Calu3 (cell line): ENCODE data around the gene MIB1. TPM values are rescaled to one million over a fixed set of nuclear protein-coding genes. Genes with fewer than 3 reads are reported as not detected.
"Not testable (repeated sequence)": the region's sequence is repeated elsewhere in the genome, so short reads cannot be mapped to it uniquely, and the experiment has no call there.

Experiments
- BruUV-seq: library from RNA; stranded (reverse); fragments of 400-500 nt; replicated peaks from 2 replicates; lab custom pipeline; 2021; lab: Mats Ljungman, UMichigan
- CTCF ChIA-PET: fragments of 300-600 bp; sonication (Branson Sonifier 250); formaldehyde crosslinking; loops from one replicate; lab custom pipeline; 2022; ENCODE audit warnings: antibody characterized with exemption; lab: Charles Lee
- DNase-seq: peaks from one replicate; pipeline ENCODE4 v3.0.0; 2022
- H3K27ac Mint-ChIP-seq: one replicate; pipeline ENCODE4 v1.8.0; 2022; ENCODE audit warnings: mixed read lengths; ENCODE audit not compliant: unreplicated experiment
- H3K27me3 Mint-ChIP-seq: one replicate; pipeline ENCODE4 v1.8.0; 2022; ENCODE audit warnings: mixed read lengths; ENCODE audit not compliant: unreplicated experiment
- H3K36me3 Mint-ChIP-seq: one replicate; pipeline ENCODE4 v1.8.0; 2022; ENCODE audit warnings: mild to moderate bottlenecking, moderate library complexity, mixed read lengths; ENCODE audit not compliant: insufficient read depth, unreplicated experiment
- H3K4me1 Mint-ChIP-seq: one replicate; pipeline ENCODE4 v1.8.0; 2022; ENCODE audit warnings: mild to moderate bottlenecking, low read depth, mixed read lengths; ENCODE audit not compliant: unreplicated experiment
- H3K4me3 Mint-ChIP-seq: one replicate; pipeline ENCODE4 v1.8.0; 2022; ENCODE audit warnings: mild to moderate bottlenecking, low read depth, moderate library complexity, mixed read lengths; ENCODE audit not compliant: unreplicated experiment
- H3K9me3 Mint-ChIP-seq: one replicate; pipeline ENCODE4 v1.8.0; 2022; ENCODE audit warnings: low read depth, mixed read lengths; ENCODE audit not compliant: unreplicated experiment
- intact Hi-C: fragments of 100-400 bp; cut with micrococcal nuclease; formaldehyde crosslinking; loops from one replicate; pipeline ENCODE4 v1.10.0; 2022; ENCODE audit not compliant: unreplicated experiment
- total RNA-seq: library from RNA; stranded (reverse); gene quantifications from 2 replicates; pipeline ENCODE4 v1.2.3, GENCODE V29; 2022
- TF ChIP-seq, protein P1 (sequence below): fragments of 200-600 bp; IDR thresholded peaks from one replicate; pipeline ENCODE4 v1.8.0; 2022; ENCODE audit warnings: antibody characterized with exemption; ENCODE audit not compliant: unreplicated experiment

Gene MIB1
- total RNA-seq, 1 experiment from 2014 or later: 33.6 TPM

DNA sequence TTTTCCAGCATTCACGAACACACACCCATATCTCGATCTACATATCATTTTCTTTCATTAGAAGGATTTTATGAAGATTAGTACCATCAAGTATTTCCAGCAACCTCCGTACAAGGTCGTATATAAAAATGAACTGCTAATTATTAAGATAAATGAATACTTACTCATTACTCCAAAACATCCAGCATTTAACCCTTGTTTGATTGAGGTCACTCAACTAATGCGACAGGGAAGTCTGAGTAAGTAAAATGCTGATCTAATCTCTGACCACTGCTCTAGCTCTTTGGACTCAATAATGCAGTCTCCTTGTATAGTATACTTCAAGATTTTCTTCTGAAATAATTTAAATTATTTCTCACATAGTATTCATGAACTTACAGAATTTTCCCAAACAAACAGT lies 38.0 kb upstream of the MIB1 start:
- Mint-ChIP-seq H3K4me1 (peaks cover 14% of the 10 kb centered on the region), H3K27ac (peak overlapping the region; percentile 63), H3K4me3 (peak overlapping the region; percentile 88), H3K36me3 (peaks cover 50% of the 10 kb centered on the region), H3K9me3 (no peaks in the 10 kb centered on the region), H3K27me3 (no peaks in the 10 kb centered on the region)
- DNase-seq: no peak
- CTCF ChIA-PET: interaction anchor here (1.2 kb wide), 1 partner anchor 12 kb away, joined by 10 read pairs; no protein-coding TSS in a partner anchor
- intact Hi-C loops: loop anchor here (5.0 kb wide), 2 partner anchors 35 to 90 kb away; partner anchors contain the start of gene SNRPD1
- TSS peak; percentile 42 for BruUV-seq
- TF ChIP-seq, protein P1, sequence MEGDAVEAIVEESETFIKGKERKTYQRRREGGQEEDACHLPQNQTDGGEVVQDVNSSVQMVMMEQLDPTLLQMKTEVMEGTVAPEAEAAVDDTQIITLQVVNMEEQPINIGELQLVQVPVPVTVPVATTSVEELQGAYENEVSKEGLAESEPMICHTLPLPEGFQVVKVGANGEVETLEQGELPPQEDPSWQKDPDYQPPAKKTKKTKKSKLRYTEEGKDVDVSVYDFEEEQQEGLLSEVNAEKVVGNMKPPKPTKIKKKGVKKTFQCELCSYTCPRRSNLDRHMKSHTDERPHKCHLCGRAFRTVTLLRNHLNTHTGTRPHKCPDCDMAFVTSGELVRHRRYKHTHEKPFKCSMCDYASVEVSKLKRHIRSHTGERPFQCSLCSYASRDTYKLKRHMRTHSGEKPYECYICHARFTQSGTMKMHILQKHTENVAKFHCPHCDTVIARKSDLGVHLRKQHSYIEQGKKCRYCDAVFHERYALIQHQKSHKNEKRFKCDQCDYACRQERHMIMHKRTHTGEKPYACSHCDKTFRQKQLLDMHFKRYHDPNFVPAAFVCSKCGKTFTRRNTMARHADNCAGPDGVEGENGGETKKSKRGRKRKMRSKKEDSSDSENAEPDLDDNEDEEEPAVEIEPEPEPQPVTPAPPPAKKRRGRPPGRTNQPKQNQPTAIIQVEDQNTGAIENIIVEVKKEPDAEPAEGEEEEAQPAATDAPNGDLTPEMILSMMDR: no peak

DNA sequence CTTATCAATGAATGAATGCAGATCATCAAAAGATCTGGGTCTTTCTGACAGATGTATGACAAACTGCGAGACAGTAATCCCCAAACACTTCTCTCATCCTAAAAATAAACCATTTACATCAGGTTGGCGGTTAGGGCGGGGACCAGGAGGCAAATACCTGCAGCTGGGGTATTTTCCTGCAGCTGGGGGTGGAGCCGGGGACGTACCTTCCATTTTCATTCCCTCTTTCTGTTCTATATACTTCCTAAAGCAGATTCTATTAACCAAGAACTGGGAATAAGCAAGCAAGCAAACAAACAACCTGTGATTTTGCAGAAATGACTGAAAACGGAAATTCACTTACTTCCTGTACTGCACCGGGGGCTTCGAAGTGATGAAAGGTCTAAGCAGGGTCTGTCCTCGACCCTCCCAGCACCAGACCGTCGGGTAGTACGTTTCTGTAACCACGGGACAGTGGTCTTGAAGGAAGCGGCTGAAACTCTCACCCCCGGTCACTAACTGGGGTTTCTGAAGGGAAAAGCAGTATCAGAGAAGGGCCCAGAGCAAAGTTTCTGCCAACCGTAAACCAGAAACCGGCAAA lies 37.3 kb upstream of the MIB1 start:
- Mint-ChIP-seq H3K9me3 (no peaks in the 10 kb centered on the region), H3K4me1 (peaks cover 7% of the 10 kb centered on the region), H3K4me3 (peak overlapping the region; percentile 88), H3K27ac (peak overlapping the region; percentile 63), H3K36me3 (peaks cover 50% of the 10 kb centered on the region), H3K27me3 (no peaks in the 10 kb centered on the region)
- BruUV-seq: no TSS peak
- peak; percentile 45 for DNase-seq
- CTCF ChIA-PET: interaction anchor here (0.8 to 1.2 kb wide), 2 partner anchors 11 to 980 kb away, joined by 3 to 10 read pairs; no protein-coding TSS in a partner anchor
- TF ChIP-seq, protein P1: no peak
- intact Hi-C loops: loop anchor here (5.0 kb wide), 2 partner anchors 36 to 91 kb away; partner anchors contain the start of gene SNRPD1

DNA sequence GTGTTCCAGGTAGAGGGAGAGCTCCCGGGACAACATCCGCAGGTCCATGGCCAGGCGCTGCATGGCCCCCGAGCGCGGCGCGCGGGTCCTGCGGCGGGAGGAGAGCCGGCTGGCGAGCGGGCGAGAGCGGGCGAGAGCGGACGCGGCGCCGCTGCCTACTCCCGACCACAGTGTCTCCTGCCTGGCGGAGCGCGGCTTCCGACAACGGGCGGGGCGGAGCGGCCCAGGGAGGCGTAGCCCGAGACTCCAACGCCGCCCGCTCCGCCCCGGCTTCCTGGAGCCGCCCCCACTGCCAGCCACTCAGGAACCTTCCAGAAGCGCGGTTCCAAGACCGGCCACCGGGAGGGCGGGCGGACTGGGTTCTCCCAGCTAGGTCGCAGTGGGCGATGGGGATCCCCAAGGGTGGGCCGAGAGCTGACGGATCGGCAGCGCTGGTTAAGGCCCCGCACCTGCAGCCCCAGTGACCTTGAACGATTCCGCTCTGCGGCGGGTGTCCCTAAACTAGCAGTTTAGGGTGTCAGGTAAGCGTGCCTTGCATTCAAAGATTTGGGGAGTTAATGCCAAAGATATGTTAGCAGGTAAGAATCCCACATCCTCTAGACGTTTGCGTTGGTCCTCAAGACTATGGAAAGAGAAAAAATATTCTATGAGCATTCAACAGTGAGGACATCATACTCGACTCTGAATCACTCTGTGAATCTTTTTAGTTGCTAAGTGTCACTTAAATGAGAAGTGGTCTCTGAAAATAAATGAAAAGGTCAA lies 35.8 kb upstream of the MIB1 start, which contains the start of gene ABHD3:
TSS of gene ABHD3 (minus strand) at position 172 of the 762 bp plus-strand sequence. CDS start at position 63, 109 bp downstream.
- intact Hi-C loops: loop anchor here (5.0 kb wide), 2 partner anchors 37 to 92 kb away; partner anchors contain the start of gene SNRPD1
- peak within 1 kb of the TSS; percentile 63 for H3K27ac Mint-ChIP-seq
- no peaks in the 10 kb centered on the region for H3K9me3 Mint-ChIP-seq
- H3K4me3 Mint-ChIP-seq: peak within 1 kb of the TSS; percentile 88
- peak; percentile 93 for DNase-seq
- peaks cover 43% of the 10 kb centered on the region for H3K36me3 Mint-ChIP-seq
- TF ChIP-seq, protein P1: peak; percentile 14
- CTCF ChIA-PET: interaction anchor here (0.7 to 1.5 kb wide), 4 partner anchors 12 to 104 kb away, joined by 3 to 8 read pairs (median 4); partner anchors contain the start of genes ESCO1 and MIB1
- H3K4me1 Mint-ChIP-seq: peaks cover 7% of the 10 kb centered on the region
- no peaks in the 10 kb centered on the region for H3K27me3 Mint-ChIP-seq
- TSS peak; percentile 79 for BruUV-seq

DNA sequence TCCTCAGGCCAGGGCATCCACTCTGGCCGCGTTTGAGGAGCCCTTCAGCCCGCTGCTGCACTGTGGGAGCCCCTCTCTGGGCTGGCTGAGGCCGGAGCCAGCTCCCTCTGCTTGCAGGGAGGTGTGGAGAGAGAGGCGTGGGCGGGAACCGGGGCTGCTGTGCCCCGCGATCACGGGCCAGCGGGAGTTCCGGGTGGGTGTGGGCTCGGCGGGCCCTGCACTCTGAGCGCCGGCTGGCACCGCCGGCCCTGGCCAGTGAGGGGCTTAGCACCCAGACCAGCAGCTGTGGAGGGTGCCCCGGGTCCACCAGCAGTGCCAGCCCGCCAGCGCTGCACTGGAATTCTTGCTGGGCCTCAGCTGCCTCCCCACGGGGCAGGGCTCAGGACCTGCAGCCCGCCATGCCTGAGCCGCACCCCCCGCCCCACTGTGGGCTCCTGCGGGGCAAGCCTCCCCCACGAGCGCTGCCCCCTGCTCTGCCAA lies 34.2 kb upstream of the MIB1 start:
- Mint-ChIP-seq H3K36me3 (peaks cover 30% of the 10 kb centered on the region), H3K27ac (no peak overlapping the region), H3K4me1 (peaks cover 7% of the 10 kb centered on the region), H3K4me3 (no peak overlapping the region), H3K9me3 (no peaks in the 10 kb centered on the region), H3K27me3 (no peaks in the 10 kb centered on the region)
- TF ChIP-seq, protein P1: no peak
- BruUV-seq: no TSS peak
- DNase-seq: no peak
- CTCF ChIA-PET: no interaction called here
- intact Hi-C loops: no loop called here

DNA sequence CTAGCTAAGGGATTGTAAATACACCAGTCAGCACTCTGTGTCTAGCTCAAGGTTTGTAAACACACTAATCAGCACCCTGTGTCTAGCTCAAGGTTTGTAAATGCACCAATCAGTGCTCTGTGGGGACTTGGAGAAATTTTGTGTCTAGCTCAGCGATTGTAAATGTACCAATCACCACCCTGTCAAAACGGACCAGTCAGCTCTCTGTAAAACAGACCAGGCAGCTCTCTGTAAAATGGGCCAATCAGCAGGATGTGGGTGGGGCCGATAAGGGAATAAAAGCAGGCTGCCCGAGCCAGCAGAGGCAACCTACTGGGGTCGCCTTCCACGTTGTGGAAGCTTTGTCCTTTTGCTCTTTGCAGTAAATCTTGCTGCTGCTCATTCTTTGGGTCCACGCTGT lies 33.5 kb upstream of the MIB1 start:
- BruUV-seq, H3K4me3 Mint-ChIP-seq, DNase-seq, intact Hi-C loops, H3K27ac Mint-ChIP-seq, H3K9me3 Mint-ChIP-seq, H3K27me3 Mint-ChIP-seq, CTCF ChIA-PET, H3K4me1 Mint-ChIP-seq: not testable (repeated sequence)
- H3K36me3 Mint-ChIP-seq: peaks cover 36% of the 10 kb centered on the region
